ENCODE results near the gene EVA1B. TPM values are rescaled to one million over a fixed set of nuclear protein-coding genes. Genes with fewer than 3 reads are reported as not detected.

The EVA1B gene
- polyA plus RNA-seq, 2 of the 4 experiments (the other 2 are of a cell fraction), result 2.9 to 8.5 TPM

DNA sequence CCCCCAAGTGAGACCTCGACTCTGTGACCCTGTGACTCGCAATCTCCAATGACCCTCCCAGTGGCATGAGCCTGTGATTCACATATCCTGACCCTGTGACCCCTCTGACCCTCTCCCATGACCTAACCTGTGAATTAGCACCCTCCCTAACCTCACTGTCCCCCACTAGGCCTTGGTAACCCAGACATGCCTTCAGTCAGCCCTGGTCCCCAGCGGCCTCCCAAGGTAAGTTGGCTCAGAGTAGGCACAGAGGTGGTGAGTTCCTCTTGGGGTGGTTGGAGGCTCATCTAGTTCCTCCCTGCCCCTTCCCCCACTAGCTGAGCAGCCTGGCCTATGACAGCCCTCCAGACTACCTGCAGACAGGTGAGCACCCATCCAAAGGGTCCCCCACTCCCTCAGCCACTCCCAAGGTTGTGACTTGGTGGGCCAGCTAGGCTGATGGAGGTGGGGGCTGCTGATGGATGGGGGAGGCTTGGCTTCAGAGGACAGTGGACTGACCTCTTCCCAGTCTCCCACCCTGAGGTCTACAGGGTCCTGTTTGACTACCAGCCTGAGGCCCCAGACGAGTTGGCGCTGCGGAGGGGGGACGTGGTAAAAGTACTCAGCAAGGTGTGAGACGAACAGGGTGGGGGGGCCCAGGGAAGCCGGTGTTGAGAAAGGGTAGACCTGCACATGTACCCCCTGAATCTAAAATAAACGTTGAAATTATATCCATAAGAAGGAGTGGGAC is 15.7 kb downstream of the EVA1B start:
- TF ChIP-seq, protein P1, sequence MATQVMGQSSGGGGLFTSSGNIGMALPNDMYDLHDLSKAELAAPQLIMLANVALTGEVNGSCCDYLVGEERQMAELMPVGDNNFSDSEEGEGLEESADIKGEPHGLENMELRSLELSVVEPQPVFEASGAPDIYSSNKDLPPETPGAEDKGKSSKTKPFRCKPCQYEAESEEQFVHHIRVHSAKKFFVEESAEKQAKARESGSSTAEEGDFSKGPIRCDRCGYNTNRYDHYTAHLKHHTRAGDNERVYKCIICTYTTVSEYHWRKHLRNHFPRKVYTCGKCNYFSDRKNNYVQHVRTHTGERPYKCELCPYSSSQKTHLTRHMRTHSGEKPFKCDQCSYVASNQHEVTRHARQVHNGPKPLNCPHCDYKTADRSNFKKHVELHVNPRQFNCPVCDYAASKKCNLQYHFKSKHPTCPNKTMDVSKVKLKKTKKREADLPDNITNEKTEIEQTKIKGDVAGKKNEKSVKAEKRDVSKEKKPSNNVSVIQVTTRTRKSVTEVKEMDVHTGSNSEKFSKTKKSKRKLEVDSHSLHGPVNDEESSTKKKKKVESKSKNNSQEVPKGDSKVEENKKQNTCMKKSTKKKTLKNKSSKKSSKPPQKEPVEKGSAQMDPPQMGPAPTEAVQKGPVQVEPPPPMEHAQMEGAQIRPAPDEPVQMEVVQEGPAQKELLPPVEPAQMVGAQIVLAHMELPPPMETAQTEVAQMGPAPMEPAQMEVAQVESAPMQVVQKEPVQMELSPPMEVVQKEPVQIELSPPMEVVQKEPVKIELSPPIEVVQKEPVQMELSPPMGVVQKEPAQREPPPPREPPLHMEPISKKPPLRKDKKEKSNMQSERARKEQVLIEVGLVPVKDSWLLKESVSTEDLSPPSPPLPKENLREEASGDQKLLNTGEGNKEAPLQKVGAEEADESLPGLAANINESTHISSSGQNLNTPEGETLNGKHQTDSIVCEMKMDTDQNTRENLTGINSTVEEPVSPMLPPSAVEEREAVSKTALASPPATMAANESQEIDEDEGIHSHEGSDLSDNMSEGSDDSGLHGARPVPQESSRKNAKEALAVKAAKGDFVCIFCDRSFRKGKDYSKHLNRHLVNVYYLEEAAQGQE (IDR thresholded peaks at IDR 0.05), result no peak
- TF ChIP-seq SREBF2 (IDR thresholded peaks at IDR 0.05), result no peak
- TF ChIP-seq HOXB13 (CRISPR knock-in tag; IDR thresholded peaks at IDR 0.05; ENCODE audit: low read depth), result no peak
- TF ChIP-seq, protein P2, sequence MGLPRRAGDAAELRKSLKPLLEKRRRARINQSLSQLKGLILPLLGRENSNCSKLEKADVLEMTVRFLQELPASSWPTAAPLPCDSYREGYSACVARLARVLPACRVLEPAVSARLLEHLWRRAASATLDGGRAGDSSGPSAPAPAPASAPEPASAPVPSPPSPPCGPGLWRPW (IDR thresholded peaks at IDR 0.05), result no peak
- TF ChIP-seq, protein P3, sequence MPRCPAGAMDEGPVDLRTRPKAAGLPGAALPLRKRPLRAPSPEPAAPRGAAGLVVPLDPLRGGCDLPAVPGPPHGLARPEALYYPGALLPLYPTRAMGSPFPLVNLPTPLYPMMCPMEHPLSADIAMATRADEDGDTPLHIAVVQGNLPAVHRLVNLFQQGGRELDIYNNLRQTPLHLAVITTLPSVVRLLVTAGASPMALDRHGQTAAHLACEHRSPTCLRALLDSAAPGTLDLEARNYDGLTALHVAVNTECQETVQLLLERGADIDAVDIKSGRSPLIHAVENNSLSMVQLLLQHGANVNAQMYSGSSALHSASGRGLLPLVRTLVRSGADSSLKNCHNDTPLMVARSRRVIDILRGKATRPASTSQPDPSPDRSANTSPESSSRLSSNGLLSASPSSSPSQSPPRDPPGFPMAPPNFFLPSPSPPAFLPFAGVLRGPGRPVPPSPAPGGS (IDR thresholded peaks at IDR 0.05), result no peak
- TF ChIP-seq HOXA7 (CRISPR knock-in tag; IDR thresholded peaks at IDR 0.05), result no peak
- TF ChIP-seq GATA3 (IDR thresholded peaks at IDR 0.05; ENCODE audit: borderline replicate concordance), result no peak
- no peak for TF ChIP-seq KDM1A (IDR thresholded peaks at IDR 0.05; ENCODE audit: low read depth)
- no peak for TF ChIP-seq HEYL (CRISPR knock-in tag; IDR thresholded peaks at IDR 0.05)
- TF ChIP-seq, protein P4, sequence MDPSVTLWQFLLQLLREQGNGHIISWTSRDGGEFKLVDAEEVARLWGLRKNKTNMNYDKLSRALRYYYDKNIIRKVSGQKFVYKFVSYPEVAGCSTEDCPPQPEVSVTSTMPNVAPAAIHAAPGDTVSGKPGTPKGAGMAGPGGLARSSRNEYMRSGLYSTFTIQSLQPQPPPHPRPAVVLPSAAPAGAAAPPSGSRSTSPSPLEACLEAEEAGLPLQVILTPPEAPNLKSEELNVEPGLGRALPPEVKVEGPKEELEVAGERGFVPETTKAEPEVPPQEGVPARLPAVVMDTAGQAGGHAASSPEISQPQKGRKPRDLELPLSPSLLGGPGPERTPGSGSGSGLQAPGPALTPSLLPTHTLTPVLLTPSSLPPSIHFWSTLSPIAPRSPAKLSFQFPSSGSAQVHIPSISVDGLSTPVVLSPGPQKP (IDR thresholded peaks at IDR 0.05; ENCODE audit: low read depth, low read length), result no peak
- DNase-seq (ENCODE audit: low read depth in 1 of 2, low spot score in 1 of 2) (no peak), ATAC-seq (no peak), FAIRE-seq (no peak)
- WGBS (ENCODE audit: missing lambda C conversion rate), result 96% methylated on average over 3 of the region's 10 CpGs
- Histone ChIP-seq H3K4me3 (no peak overlapping the region), H3K9me3 (no peaks in the 10 kb centered on the region), H3K4me2 (peak overlapping the region; percentile 99), H3K4me1 (peaks cover 18% of the 10 kb centered on the region), H3K27ac (peak overlapping the region in 1 of 2 experiments; percentile 60; a peak in 2 of 6 replicates)
- CTCF ChIA-PET, result interaction anchor here (0.8 to 1.7 kb wide), 6 partner anchors 16 to 114 kb away, joined by 3 to 5 read pairs (median 3); no protein-coding TSS in a partner anchor
- POLR2A ChIA-PET, result interaction anchor here (1.3 to 1.7 kb wide), 2 partner anchors 90 to 158 kb away, joined by 3 to 9 read pairs; partner anchors contain the start of genes LSM10 and TRAPPC3

DNA sequence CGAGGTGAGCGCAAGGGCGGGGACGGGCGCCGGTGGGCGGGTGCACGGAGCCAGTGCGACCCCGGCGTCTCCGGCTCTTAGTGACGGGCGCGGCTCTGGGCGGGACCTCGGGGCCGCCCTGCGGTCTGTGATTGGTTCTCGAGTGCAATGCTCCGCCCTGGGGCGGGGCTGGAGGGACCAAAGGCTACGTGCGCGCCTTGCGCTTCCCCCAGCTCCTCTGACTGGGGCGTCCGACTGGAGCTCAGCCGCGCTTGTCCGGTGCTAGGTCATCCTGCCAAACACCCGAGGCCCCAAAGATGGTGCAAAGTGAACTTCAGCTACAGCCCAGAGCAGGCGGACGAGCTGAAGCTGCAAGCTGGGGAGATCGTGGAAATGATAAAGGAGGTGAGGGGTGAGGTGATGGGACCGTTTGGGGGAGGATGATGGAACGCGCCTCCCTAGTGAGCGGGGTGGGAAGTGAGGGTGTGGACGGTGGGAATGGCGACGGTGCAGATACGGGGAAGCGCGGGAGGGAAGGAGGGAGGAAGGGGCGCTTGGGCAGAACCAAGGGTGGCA is 16.5 kb downstream of the EVA1B start:
- H3K4me1 ChIP-seq, result peaks cover 18% of the 10 kb centered on the region
- H3K27ac ChIP-seq, result peak overlapping the region; percentile 70 to 85
- ChIA-PET CTCF (interaction anchor here (0.7 to 1.7 kb wide), 12 partner anchors 10 to 119 kb away, joined by 3 to 6 read pairs (median 4); no protein-coding TSS in a partner anchor), POLR2A (interaction anchor here (1.2 to 1.7 kb wide), 3 partner anchors 82 to 157 kb away, joined by 3 to 9 read pairs (median 3); partner anchors contain the start of genes LSM10, THRAP3 and TRAPPC3)
- DNase-seq (ENCODE audit: low read depth in 1 of 2, low spot score in 1 of 2) (peak; percentile 83 to 87), ATAC-seq (peak; percentile 94 to 96), FAIRE-seq (no peak)
- 21% methylated on average over 22 of the region's 46 CpGs for WGBS (ENCODE audit: missing lambda C conversion rate)
- H3K9me3 ChIP-seq, result no peaks in the 10 kb centered on the region
- peak overlapping the region; percentile 65 for H3K4me3 ChIP-seq
- peak overlapping the region; percentile 99 for H3K4me2 ChIP-seq
- no peak for TF ChIP-seq RFX5 (IDR thresholded peaks at IDR 0.05)
- TF ChIP-seq, protein P5, sequence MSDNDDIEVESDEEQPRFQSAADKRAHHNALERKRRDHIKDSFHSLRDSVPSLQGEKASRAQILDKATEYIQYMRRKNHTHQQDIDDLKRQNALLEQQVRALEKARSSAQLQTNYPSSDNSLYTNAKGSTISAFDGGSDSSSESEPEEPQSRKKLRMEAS (IDR thresholded peaks at IDR 0.05), result 0 out of 2 replicates have a peak, but pooled peaks have one; percentile 36
- TF ChIP-seq MAFK (IDR thresholded peaks at IDR 0.05; ENCODE audit: partially characterized antibody), result no peak
- TF ChIP-seq ESRRA (IDR thresholded peaks at IDR 0.05; ENCODE audit: borderline replicate concordance, low read length), result no peak
- TF ChIP-seq, protein P6, sequence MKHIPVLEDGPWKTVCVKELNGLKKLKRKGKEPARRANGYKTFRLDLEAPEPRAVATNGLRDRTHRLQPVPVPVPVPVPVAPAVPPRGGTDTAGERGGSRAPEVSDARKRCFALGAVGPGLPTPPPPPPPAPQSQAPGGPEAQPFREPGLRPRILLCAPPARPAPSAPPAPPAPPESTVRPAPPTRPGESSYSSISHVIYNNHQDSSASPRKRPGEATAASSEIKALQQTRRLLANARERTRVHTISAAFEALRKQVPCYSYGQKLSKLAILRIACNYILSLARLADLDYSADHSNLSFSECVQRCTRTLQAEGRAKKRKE (CRISPR knock-in tag; IDR thresholded peaks at IDR 0.05; ENCODE audit: low read depth), result no peak
- TF ChIP-seq, protein P7, sequence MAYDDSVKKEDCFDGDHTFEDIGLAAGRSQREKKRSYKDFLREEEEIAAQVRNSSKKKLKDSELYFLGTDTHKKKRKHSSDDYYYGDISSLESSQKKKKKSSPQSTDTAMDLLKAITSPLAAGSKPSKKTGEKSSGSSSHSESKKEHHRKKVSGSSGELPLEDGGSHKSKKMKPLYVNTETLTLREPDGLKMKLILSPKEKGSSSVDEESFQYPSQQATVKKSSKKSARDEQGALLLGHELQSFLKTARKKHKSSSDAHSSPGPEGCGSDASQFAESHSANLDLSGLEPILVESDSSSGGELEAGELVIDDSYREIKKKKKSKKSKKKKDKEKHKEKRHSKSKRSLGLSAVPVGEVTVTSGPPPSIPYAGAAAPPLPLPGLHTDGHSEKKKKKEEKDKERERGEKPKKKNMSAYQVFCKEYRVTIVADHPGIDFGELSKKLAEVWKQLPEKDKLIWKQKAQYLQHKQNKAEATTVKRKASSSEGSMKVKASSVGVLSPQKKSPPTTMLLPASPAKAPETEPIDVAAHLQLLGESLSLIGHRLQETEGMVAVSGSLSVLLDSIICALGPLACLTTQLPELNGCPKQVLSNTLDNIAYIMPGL (CRISPR knock-in tag; IDR thresholded peaks at IDR 0.05; ENCODE audit: borderline replicate concordance), result no peak
- no peak for TF ChIP-seq RARB (CRISPR knock-in tag; IDR thresholded peaks at IDR 0.05)
- peak; percentile 85 for TF ChIP-seq POLR2A (IDR thresholded peaks at IDR 0.05; ENCODE audit: low read length)
